Left renal pelvis (tissue), 4 donors: ENCODE data around the gene MT1X. TPM values are rescaled to one million over a fixed set of nuclear protein-coding genes. Genes with fewer than 3 reads are reported as not detected.

Experiments used
- polyA plus RNA-seq, 4 donors: library from polyadenylated mRNA; unstranded; fragments of 120-200 nt; gene quantifications; one replicate each; pipeline ENCODE4 v1.2.1, GENCODE V29; 2013; ENCODE audit not compliant: insufficient read length in 4 of 4

Gene MT1X
- polyA plus RNA-seq, 4 donors, result 16.7 to 48.4 (median 22.0) TPM

Other genes with a start within 250 kb of the MT1X start
- gene NUDT21, start 231.1 kb upstream of the MT1X start, polyA plus RNA-seq, result 100 to 1,000 TPM; 119 to 154 (median 128) TPM
- 10 to 100 TPM; 37.2 to 41.3 (median 38.9) TPM for gene OGFOD1, start 230.9 kb upstream of the MT1X start, polyA plus RNA-seq
- gene BBS2, start 162.4 kb upstream of the MT1X start, polyA plus RNA-seq, result 100 to 1,000 TPM in 2 of 4 donors, 10 to 100 TPM in 2; 73.8 to 109 (median 93.8) TPM
- not detected for gene MT4, start 117.4 kb upstream of the MT1X start, polyA plus RNA-seq
- gene MT3, start 92.9 kb upstream of the MT1X start, polyA plus RNA-seq, result 1 to 10 TPM in 2 of 4 donors, under 1 TPM in 1, not detected in 1; 0.73 to 1.4 (median 1.0) TPM
- gene MT2A, start 73.9 kb upstream of the MT1X start, polyA plus RNA-seq, result 10 to 100 TPM; 19.5 to 27.5 (median 23.6) TPM
- 10 to 100 TPM; 20.0 to 50.1 (median 24.8) TPM for gene MT1E, start 56.7 kb upstream of the MT1X start, polyA plus RNA-seq
- gene MT1M, start 49.8 kb upstream of the MT1X start, polyA plus RNA-seq, result 1 to 10 TPM in 1 of 4 donors, under 1 TPM in 2, not detected in 1; 0.27 to 1.1 (median 0.32) TPM
- gene MT1A, start 43.8 kb upstream of the MT1X start, polyA plus RNA-seq, result not detected
- gene MT1B, start 30.6 kb upstream of the MT1X start, polyA plus RNA-seq, result under 1 TPM in 1 of 4 donors, not detected in 3; 0.59 TPM
- 10 to 100 TPM in 3 of 4 donors, 1 to 10 TPM in 1; 4.9 to 73.8 (median 49.8) TPM for gene MT1F, start 24.5 kb upstream of the MT1X start, polyA plus RNA-seq
- 100 to 1,000 TPM in 1 of 4 donors, 10 to 100 TPM in 3; 16.9 to 173 (median 36.0) TPM for gene MT1G, start 14.4 kb upstream of the MT1X start, polyA plus RNA-seq
- 10 to 100 TPM in 2 of 4 donors, 1 to 10 TPM in 2; 4.4 to 57.8 (median 10.6) TPM for gene MT1H, start 12.7 kb upstream of the MT1X start, polyA plus RNA-seq
- 10 to 100 TPM; 50.1 to 94.4 (median 79.9) TPM for gene NUP93, start 47.7 kb downstream of the MT1X start, polyA plus RNA-seq
- gene SLC12A3, start 182.7 kb downstream of the MT1X start, polyA plus RNA-seq, result 10 to 100 TPM in 3 of 4 donors, 1 to 10 TPM in 1; 1.3 to 37.8 (median 35.0) TPM
- 100 to 1,000 TPM; 120 to 241 (median 132) TPM for gene HERPUD1, start 249.7 kb downstream of the MT1X start, polyA plus RNA-seq